HS-5 (cell line): ENCODE measurements around the gene THOC7.

Experiments used
- DNase-seq: peaks from one replicate; pipeline ENCODE4 v3.0.0-alpha.2; 2012; ENCODE audit warnings: low read depth

Gene THOC7

GRCh38 chr3:63878394-63879060 is 14.9 kb upstream of the THOC7 start:
- DNase-seq: no peak

DNA sequence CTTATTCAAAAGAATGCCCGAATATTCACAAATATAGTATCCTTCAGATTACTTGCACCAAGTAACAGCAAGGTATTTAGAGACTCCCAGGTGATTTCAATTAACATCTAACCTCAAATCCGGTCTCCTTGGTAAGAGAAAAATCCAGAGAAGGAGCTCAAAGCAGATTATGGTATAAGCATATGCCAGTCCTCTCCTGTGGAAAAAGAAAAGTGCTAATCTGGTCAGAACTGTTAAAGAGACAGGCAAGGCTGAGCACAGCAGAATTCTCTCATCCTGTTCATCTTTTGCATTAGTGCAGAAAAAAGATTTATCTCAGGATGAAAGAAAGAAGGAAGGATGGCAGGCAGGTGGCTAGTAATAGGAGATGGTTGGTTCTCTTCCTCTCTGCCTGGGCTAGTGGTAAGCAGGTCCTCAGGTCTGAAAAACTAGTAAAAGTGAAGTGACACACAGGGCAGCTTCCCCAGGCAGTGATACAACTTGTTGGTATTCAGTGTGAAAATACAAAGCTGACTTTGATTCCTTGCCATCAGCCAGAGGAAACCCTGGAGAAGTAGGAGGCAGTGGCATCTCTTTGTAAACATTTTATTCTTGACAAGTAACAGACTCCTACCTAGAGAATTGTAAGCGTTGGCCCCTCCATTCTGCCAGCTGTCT is 14.3 kb upstream of the THOC7 start:
- DNase-seq: no peak

DNA sequence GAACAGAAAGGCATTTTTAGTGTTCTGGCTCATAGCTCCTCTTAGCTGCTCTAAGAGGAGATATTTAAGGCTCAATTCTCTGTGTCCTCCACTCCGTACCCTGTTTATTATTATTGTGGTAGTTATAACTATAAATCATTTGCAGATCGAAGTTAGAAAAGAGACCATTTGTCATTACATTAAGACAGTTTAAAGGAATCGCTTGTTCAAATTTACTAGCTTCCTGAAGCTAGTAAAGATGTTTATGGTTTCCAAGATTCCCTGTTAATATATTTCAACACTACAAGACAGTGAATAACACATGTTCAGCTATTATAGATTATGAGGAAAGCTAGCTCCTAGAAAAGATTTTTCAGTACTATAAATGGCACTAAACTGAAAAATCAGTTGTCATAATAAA is 12.7 kb upstream of the THOC7 start:
- no peak for DNase-seq

DNA sequence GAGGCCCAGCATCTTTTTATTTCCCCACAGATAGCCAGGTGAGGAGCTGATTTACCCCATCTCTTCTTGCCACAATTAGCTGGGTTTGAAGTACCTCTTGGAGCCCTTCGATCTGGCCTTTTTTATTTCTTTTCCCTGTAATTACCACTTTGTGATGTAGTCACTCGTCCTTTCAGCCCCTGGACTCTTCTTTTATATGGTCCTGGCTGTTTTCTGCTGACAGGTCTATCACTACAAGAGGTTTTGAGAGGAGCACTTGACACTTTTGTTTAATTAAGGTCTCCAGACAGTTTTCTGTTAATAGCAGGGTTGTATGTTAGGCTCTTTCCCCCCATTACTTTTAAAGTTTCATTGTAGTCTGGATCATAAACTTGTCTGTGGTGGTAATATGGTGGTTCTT is 11.9 kb upstream of the THOC7 start:
- DNase-seq: no peak

GRCh38 chr3:63874769-63875168 is 11.2 kb upstream of the THOC7 start:
- no peak for DNase-seq

GRCh38 chr3:63872135-63872924 is 8.7 kb upstream of the THOC7 start:
- DNase-seq: peak; percentile 75

- no peak for DNase-seq
Measured at GRCh38 chr3:63870615-63871005, 7.0 kb upstream of the THOC7 start.

DNA sequence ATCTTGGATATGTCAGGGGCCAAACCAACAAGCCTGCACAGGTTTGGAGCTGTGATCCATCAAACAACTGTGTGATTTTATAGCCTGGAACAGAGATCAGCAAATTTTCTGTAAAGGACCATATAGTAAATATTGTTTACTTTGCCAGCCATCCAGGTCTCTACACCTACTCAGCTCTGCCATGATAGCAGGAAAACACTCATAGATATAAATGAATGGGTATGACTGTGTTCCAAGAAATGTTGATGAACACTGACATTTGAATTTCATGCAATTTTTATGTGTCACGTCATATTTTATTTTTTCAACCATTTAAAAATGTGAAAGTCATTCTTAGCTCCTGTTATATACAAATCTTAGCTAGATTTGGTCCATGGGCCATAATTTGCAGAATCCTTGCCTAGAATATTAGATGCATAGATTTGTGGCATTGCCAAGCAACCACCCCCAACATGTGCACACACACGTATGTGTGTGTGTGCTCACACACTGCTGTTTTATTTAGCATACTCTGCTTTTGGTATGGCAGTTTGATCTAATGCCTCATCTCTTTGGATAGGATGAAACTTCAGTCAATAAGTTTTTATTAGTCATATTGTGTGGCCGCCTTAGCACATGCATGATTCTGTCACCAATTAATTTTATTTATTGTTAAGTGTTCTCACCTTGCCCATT is 6.5 kb upstream of the THOC7 start:
- no peak for DNase-seq

DNA sequence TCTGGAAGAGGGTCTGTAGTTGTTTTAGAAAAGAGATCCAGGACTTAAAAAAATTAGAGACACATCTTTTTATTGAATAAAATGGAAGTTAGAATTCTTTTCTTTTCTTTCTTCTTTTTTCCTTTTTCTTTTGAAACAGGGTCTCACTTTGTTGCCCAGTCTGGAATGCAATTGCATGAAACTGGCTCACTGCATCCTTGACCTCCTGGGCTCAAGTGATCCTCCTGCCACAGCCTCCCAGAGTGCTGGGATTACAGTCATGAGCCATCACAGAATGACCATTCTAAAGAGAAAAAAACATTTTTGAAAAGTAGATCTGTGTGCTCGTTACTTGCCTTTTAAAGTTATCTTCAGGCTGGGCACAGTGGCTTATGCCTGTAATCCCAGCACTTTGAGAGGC is 3.6 kb upstream of the THOC7 start:
- DNase-seq: no peak

- DNase-seq: no peak
Measured at GRCh38 chr3:63864965-63865327, 1.3 kb upstream of the THOC7 start.

DNA sequence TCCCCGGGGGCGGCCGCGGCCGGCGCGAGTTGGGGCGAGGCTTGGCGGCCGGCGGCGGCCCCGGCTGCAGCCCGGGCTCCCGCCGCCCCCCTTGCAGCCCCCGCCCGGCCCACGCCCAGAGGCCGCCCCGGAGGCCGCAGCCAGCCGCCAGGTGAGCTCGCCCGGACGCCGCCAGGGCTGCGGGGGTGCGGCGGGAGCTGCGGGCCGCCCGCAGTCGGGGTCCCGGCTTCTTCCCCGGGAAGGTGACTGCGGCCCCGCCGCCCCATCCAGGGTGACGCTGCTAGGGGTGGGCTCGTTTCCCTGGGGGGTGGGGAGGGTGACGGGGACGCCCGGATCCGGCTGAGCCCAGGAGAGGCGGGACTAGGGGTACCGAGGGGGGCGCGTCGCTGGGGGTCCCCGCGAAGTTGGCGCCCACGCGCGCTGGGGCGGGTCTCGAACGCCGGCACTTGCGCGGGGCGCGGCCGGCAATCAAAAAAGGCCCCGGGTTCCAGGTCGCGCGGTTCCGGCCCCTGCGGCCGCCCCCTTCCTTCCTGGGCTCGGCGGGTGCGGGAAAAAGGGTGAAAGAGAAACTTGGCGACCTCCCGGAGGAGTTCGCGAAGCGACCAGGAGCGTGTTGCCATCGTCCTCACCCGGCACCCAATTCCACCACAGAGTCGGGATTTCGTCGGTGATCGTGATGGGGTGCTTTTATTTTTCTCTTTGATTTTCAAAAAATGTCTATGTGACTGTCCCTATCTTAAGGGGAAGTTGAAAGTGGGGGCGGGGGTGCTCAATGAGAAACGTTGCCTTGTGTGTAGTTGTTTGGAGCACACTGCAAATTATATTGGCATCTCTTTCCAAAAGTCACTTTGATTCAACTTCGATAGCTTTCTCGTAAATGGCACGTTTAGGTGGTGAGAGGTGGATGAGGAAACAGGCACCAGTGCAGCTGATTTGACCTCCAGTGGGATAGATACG is 681 bp upstream of the THOC7 start:
- no peak for DNase-seq

DNA sequence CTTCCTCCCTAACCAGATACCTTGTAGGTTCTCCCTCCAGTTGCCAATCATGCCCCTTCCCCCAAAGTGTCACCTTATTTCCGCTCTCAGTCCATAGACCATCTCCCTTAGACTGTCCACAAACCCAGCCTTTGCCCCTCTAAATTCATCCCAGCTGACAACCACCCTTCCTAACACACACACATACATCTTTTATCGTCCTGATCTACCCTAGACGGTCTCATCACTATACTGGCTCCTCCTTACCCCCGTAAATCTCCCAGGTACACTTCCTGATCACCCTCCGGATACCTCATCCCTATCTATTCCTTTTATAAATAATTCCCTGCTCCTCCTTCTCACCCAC is 828 bp downstream of the THOC7 start:
- no peak for DNase-seq

GRCh38 chr3:63861306-63861705 is 2.3 kb downstream of the THOC7 start:
- DNase-seq: no peak

DNA sequence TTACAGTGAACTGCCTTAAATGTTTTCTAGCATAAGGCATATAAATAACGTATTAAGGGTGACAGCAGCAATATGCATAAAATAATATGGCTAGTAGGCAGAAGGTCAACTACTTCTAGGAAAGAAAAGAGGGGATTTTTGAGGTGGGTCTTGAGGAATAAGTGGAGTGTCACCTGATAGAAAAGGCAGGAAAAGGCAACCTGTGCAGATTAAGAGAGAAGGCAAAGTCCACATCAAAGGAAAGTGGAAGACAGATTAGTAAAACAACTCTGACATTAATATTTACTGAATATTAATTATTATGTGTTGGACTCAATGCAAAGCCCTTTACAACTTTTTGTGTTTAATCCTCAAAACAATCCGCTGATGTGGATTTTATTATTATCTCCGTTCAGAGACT is 2.8 kb downstream of the THOC7 start:
- no peak for DNase-seq

- no peak for DNase-seq
Measured at GRCh38 chr3:63857311-63857710, 6.3 kb downstream of the THOC7 start.

DNA sequence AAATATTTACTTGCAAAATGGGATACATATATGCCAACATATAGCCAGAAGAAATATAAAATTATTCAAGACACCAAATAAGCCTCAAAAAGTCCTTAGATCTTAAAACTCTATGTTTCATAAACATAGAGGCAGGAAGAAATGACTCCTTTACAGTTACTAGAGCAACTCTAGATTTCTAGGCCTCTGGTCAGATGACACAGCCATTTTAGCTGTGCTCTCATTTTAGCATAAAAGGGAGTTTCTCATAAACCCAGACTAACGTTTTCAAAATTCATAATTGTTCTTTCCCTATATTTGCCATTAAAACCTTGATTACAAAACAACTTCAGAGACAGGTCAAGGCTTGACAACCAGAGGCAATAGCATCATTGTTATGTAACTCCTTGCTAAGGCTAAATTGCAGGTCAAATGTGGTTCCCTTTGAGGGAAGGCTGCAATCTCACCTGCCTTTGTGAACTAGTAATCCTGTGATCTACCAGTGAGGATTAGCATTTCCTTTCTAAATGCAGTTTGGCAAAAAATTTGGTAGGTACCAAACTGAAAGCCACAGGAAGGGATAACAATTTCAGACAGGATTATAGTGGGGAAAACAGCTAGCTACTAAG is 8.2 kb downstream of the THOC7 start:
- DNase-seq: no peak

- DNase-seq: no peak
Measured at GRCh38 chr3:63853106-63853505, 10.5 kb downstream of the THOC7 start.

DNA sequence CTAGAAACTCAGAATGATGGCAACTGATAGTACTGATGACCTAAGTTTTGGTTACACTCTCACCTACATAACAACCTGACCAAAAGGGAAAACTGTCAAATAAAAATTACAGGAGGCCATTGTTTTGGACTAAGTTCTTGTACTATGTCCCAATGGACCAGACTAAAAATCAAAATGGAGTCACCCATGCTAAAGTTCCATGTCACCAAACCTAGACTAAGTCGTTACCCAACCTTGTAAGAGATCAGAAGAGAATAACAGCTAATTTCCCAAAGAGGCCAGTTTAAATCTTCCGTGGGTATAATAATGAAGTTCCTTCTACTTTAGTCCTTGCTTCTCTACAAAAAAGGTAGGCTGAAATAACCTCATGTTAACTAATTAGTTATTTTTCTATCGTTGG is 12.3 kb downstream of the THOC7 start:
- no peak for DNase-seq

GRCh38 chr3:63849175-63849574 is 14.4 kb downstream of the THOC7 start:
- DNase-seq: no peak

- no peak for DNase-seq
Measured at GRCh38 chr3:63847718-63848450, 15.7 kb downstream of the THOC7 start.

DNA sequence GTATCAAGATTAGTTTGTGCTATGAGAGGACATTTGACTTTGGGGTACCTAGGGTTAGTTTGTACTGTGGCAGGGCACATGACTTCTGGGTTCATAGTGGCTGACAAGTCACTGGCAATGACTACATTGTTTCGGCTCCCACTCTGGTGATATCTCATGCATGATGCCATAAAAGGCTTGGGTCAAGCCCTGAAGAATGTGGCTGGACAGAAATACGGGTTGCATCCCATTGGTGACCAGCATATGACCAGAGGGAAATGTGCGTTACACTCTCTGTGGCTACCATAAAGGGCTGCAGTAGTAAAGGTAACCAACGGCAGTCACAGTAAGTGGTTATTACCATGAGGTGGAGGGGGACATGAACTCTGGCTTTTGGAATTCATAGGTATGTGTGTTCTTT is 18.4 kb downstream of the THOC7 start:
- no peak for DNase-seq
